Suprapubic skin (tissue), 3 donors: Measurements from ENCODE around the gene SEMA4G.

Source experiments
- EP300 ChIP-seq: sonication (generic); formaldehyde crosslinking; IDR thresholded peaks from one replicate; pipeline ENCODE4 v1.6.1; 2017; ENCODE audit warnings: antibody characterized with exemption
- TF ChIP-seq, protein P1 (sequence below), 2 donors: fragments of 200-600 bp in 1 of 2; fragments of 450-650 bp in 1 of 2; sonication (generic) in 1 of 2; IDR thresholded peaks; one replicate each; pipeline ENCODE4 v1.5.1; 2016 to 2019; ENCODE audit warnings: antibody characterized with exemption in 2 of 2, mild to moderate bottlenecking in 1 of 2, moderate library complexity in 1 of 2

DNA sequence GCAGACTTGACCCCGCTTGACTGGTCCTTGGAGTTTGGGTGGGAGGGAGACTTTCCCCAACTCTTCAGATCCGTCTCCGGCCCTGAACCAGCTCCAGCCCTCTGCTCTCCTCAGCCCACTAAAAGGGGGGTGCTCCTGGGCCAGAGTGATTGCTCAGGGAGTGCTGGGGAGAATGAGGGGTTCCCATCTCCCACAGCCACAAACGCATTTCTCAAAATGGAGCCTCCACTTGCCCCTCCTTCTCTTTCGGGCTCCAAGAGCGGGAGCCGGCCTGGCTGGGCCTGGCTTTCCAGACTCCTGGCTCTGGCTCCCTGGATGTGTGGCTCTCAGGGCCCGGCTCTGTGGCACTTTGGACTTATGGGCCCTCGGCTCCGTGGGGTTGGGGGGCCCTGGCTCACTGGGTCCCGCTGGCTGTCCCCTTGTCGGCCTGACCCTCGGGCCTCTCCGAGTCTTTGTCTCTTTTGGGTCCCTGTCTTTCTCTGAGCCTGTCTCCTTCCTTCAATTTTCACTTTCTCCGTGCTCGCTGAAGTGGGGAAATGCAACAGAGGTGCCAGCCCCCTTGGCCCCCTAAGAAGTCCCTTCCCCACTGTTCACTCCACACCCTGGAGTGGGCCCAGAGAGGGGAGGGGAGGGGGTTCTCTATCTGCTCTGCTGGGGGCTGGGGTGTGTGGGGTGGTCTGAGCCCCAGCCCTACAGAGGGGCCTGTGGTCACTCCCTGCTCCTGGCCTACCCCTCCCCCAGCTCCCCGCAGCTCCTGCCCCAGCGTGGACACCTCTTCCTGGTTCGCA, 31.0 kb downstream of the SEMA4G start:
- TF ChIP-seq, protein P1, sequence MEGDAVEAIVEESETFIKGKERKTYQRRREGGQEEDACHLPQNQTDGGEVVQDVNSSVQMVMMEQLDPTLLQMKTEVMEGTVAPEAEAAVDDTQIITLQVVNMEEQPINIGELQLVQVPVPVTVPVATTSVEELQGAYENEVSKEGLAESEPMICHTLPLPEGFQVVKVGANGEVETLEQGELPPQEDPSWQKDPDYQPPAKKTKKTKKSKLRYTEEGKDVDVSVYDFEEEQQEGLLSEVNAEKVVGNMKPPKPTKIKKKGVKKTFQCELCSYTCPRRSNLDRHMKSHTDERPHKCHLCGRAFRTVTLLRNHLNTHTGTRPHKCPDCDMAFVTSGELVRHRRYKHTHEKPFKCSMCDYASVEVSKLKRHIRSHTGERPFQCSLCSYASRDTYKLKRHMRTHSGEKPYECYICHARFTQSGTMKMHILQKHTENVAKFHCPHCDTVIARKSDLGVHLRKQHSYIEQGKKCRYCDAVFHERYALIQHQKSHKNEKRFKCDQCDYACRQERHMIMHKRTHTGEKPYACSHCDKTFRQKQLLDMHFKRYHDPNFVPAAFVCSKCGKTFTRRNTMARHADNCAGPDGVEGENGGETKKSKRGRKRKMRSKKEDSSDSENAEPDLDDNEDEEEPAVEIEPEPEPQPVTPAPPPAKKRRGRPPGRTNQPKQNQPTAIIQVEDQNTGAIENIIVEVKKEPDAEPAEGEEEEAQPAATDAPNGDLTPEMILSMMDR (IDR thresholded peaks at IDR 0.05): no peak
- TF ChIP-seq EP300: no peak
